Stimulated activated CD4-positive, alpha-beta T cell treated with anti-CD3 and anti-CD28 coated beads, Interleukin-4, amount 100 ng/mL, for 4 hours (primary cell): Measurements from ENCODE around the gene BTAF1.

Experiments used
- DNase-seq, 2 experiments: peaks; one replicate each; pipeline ENCODE4 v3.0.0-alpha.2; 2020

The BTAF1 gene

DNA sequence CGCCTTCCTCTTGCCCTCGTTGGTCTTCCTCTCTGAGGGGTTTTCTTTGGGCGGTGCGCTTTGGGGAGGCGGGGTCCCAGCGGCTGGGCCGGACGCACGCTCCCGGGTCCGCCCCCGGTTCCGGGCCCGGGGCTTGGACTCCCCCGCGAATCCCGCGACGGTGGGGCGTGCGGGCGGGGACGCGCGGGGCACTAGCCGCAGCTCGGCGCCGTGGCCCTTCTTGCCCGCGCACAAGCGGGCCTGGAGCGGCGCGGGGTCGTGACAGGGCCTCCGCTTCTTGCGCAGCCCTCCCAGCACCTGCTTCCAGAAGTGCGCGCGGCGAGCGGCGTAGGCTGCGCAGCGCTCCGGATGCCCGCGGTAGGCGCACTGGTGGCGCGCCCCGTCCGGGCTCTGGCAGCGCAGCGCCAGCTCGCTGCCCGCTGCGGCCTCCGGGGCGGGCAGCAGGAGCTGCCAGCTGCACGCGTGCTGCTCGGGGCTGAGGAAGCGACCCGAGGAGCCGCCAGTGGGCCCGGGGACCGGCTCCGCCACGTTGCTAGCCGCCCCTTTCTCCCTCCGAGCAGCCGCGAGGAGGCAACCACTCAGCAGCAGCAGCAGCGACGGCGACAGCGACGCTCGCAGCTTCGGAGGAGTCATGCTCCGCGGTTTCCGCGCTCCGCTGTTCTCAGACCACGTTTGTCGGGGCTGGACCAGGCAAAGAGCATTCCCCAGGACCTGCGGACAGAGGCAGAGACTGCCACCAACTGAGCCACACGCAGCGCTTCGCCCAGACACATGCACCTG, 15.0 kb upstream of the BTAF1 start:
- DNase-seq: peak; percentile 63 to 66

DNA sequence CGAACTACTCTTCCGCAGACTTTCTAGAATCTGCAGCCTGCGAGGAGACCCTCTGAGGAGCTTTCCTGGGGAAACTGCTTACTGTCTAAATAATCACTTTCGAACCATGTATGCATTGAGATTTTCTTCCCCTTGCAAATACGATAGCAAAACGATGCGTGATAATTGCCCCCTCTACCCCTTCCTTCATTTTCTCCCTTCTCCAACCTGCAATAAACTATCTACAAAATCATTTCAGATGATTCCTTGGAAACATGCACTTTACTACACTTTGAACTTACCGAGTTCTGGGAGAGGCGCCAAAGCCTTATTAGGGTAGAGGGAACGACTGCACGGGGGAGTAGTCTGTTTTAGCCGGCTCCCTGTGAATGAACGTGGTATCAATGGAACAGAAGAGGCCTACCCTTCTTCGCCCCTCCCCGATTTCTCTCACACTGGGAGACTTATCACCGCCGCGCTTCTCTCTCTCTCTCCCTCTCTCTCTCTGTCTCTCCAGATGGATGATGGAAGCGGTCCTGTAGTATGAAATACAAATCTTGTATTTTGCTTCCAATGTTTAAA, 14.4 kb upstream of the BTAF1 start, which contains the start of gene FGFBP3:
TSS of gene FGFBP3 (minus strand) at position 370 of the 561 bp plus-strand sequence. CDS start 517 bp downstream, outside the sequence.
- DNase-seq: peak in 1 of 2 experiments; percentile 27

DNA sequence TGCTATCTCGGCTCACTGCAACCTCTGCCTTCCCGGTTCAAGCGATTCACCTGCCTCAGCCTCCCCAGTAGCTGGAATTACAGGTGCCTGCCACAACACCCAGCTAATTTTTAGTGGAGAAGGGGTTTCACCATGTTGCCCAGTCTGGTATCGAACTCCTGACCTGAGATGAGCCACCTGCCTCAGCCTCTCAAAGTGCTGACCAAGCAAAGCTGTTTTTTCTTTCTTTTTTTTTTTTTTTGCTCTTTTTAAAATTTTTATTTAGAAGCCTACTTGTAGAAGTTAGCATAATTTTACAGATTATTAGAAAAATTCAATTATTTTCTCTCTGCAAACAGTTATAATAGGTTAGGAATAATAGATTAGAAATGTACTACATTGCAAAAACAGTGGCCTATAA, 13.1 kb upstream of the BTAF1 start:
- DNase-seq: no peak

DNA sequence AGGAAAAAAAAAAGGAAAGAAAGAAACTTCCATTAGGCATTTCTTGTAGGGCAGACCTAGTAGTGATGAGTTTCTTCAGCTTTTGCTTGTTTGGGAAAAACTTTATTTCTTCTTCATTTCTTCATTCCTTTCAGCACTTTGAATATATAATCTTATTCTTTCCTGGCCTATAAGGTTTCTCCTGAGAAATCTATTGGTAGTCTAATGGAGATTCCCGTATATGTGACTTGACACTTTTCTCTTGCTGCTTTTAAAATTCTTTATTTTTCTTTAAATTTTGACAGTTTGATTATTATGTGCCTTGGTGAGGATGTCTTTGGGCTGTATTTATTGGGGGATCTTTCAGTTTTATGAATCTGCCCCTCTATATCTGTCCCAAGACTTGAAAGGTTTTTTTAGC, 3.9 kb upstream of the BTAF1 start:
- DNase-seq: no peak

DNA sequence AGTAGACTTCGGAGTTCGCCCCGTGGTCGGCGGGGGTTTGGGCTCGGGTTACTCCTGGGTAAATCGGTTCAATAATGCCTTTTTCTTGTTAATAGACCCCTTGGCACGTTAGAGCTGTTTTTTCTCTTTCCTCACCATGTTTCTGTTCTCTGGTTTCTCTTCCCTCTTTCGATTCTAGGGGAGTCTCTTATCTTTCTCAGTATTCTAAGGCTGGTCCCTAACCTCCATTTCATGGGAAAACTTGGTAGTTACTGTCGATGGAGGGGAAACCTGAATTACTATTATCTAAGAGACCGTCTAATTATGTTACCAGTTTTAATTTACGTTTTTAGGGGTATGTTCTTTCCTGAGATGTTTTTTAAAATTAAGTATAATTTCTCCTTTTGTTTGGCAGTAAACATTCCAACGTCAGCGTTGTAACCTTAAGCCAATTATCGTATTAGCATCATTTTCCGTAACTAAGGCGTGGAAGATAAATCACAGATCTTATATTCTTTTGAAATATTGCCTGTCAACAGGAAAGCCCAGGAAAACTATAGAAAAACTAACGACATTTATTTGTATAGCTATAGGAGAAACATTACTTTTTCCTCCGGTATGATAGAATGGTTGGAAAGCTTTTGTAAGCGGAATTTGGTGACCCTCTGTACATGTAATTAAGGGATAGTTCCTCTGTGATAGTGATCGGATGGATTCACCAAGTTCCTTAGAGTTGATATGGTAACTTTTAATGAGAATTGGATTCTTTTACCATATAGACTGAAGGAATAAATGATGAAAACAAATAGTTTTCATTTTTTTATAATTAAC, 847 bp downstream of the BTAF1 start:
- DNase-seq: no peak

DNA sequence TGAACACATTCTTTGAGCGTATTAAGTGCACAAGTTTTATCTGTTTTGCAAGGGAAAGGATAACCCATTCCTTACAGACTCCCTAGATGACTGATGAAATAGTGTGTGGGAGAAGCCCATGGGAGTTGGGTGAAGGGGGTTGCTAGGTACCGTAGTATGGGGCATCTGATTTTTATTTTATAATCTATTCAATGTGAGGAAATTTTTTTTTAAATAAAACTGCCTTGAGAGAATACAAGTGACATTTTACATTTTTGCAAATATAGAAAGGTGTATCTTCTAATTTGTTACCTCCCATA, 1.4 kb downstream of the BTAF1 start:
- no peak for DNase-seq

DNA sequence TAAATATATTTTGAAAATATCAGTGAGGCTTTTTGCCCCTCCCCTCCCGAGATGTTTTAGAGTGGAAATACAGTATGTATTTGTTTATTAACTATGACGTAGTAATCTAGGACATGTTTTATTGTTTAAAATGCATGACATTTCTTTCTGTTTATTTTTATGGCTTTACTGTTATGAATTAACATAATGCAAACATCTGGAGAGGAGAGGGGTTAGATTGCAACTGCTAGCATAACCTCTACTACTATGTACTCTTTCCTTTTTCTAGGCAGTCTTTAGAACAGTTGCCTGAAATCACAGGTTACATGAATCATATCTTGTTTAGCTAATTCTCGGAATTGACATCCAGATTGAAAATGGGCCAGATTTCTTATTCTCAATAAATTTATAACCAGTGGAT, 7.4 kb downstream of the BTAF1 start:
- no peak for DNase-seq

DNA sequence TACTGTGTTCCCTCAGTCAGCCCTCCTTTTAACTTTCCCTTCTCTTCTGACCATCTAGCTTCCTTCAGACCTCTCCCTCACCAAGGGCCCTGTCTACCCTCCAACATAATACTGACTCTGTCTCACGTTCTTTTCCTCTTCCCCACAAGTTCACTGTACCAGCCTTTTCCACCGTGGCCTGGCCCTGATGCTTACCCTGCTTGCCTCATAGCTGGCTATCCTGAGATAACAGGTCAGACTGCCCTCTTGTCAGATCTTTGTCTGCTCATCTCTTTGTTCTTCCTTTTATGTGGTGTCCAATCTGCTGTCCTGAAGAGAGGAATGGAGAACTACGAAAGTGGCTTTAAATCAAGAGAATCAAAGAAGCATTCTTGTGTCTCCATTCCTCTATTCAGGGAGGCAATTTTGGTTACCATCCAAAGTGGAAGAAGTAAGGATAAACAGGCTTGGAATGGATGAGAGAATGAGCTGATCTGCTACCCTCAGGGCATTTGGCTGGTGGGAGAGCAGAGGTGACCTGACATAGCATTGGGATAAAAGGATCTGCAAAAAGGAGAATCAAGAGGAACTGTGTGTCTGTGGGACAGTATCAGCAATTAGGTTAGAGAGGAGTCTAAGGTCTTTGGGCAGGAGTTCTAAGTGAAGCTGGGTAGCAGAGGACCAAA, 8.1 kb downstream of the BTAF1 start:
- DNase-seq: no peak

DNA sequence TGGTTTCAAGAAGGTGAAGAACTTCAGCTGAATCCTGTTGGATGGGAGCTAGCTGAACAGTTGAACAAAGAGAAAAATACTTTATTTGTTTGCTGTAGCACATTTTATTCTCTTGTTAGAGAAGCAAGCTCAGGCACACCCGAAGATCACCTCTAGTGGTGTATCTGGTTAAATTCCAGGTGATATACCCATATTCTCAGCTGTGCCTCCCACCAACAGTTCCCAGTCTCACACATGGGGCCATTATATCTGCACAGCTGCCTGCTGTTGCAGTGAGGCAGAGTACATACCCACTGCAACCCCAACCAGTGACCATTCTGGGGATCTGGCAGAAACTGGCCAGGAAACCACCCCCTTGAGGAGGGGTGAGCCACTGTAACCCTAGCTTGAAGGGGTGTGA, 9.2 kb downstream of the BTAF1 start:
- DNase-seq: no peak

DNA sequence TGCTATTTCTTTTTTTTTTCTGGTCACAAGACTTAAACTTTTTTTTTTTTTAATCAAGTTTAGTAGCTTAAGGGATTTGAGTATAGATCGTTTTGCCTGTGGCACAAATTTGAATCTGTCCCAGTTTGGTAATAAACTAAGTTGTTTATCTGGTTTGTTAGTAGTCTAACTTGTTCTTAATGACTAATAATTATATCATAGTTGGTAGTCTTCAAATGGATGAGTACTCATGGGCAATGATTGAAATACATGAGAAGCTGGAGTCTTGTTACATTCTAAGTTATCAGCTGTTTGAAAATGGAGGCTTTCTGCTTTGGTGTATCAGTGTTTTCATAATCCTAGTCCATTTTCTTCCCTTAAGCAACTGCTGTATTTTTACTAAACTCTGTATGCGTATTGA, 12.3 kb downstream of the BTAF1 start:
- DNase-seq: no peak

DNA sequence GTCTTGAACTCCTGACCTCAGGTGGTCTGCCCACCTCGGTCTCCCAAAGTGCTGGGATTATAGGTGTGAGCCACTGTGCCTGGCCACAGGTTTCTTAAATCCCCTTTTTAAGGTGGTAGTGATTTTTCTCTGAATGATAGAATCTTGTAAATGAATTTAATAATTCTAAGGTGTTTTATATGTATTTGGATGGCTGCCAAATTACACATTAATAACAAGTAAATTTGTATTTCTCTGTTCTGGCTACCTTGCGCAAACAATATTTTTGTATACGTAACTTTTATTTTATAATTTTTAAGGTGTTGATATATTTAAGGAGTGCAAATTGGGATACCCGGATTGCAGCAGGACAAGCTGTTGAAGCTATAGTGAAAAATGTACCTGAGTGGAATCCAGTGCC, 16.1 kb downstream of the BTAF1 start:
- no peak for DNase-seq

DNA sequence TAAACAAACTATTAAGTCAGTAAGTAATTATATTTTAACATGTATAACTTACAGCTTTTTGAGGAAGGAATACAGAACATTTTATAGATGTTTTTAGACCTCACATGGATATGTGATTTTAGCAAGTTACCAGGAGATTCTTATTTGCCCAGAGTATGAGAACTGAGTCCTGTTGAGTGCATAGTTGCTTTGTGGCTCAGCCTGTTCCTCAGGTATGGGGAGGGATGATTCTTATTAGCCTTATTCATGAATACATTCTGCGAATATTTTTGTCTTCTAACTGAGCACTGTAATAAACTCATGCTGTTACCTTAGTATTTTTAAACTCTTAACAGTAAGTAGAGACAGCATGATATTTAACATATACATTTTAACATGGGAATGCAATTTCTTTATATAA, 17.9 kb downstream of the BTAF1 start:
- DNase-seq: no peak

DNA sequence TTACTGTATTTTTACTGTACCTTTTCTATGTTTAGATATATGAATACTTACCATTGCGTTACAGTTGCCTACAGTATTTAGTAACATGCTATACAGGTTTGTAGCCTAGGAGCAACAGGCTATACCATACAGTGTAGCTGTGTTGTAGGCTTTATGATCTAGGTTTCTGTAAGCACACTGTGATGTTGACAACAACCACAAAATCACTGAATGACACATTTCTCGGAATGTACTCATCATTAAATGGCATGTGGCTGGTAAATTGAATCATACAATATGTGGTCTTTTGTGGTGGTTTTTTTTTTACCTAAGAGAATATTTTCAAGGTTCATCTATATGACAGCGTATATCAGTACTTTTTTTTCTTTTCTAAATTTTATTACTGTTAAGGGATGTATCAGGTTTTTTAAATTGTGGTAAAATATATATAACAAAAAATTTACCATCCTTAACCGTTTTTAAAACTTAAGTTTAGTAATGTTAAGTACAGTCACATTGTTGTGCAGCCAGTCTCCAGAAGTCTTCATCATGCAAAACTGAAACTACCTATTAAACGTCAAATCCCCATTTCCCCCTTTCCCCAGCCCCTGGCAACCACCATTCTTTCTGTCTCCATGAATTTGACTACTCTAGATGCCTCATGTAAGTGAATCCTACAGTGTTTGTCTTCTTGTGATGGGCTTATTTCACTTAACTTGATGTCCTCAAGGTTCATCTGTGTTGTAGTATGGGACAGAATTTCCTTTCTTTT, 21.5 kb downstream of the BTAF1 start:
- no peak for DNase-seq

DNA sequence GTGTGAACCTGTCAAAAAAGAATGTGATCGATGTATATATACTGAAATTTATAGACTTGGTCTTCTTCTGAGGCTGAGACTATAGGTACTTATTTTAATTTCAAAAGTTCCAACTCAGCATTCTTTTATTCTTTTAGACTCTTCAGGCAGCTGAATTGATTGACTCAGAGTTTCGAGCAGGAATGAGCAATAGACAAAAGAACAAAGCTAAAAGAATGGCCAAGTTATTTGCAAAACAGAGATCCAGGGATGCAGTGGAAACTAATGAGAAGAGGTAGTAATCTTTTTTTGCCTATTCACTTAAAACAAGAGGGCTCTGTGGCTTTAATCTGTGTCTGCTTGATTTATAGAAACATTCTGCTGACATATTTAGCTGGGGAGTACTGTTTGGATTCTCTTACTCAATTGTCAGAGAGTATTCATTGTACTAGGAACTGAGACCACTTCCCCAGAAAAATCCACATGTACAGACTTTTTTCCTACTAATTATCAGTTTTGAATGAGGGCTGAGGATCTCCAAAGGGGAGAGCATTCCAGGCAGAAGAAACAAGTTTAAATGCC, 30.1 kb downstream of the BTAF1 start:
- no peak for DNase-seq

DNA sequence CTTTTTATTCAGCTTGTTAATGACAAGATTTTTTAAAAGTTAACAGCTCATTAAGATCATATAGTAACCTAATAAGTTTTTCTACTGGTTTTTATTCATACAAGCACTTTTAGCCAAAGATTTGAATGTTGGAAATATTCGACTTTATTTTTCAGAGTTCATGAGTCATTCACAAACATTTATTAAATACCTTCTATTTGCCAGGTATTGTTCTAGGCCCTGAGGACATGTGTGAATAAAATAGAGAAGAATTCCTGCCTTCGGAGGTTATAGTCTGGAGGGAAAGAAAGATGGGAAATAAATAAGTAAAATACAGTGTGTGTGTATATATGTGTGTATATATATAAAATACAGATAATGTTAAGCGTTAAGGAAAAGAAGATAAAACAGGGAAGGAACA, 31.5 kb downstream of the BTAF1 start:
- no peak for DNase-seq

DNA sequence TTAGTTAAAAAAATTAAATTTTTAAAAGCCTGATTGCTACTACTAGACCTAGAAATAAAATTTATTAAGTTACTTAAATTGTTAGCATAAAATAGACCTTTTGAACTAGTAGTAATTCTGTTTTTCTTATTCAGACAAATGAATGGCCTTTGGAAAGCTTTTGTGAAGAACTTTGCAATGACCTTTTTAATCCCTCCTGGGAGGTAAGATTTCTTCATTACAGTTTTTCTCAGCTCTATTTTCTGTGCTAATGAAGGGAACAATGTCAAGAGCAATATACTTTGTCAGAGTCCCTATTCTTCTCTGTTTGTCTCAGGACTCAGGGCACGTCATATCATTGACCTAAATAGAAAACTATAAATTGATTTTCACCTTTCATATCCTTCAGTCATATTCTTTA, 33.5 kb downstream of the BTAF1 start:
- DNase-seq: no peak

DNA sequence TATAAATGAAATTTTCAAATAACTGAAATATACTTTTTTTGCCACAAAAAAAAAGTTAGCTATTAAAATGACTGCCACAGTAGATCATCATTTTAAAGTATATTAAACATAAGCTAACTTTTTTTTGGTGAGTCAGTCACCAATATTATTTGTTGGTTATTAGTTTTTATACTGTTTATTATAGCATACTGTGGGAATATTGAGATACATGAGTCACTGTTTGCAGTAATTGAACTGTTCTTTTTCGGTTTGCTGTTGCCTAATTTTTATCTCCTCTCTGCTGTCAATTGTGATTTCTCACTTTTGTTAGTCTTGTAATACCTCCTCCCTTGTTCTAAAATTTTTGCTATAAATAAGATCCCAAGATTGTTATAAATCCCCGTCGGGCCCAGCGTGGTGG, 45.7 kb downstream of the BTAF1 start:
- no peak for DNase-seq

DNA sequence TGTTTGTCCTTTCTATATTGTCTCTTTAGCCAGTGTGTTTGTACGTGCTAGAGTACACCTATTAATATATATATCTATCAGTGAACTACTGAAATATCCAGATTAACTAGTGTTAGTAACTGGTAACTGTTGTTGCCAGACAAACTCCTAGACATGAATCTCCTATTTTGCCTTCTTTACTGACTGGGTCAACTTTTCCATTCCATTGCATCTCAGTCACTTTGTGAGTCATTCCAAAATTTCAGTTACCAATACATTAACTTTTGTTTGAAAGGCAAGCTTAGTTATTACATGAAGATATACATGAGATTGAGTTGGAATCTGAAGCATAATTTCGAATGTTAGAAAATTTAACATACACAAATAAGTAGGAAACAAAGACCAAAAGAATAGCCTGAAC, 51.4 kb downstream of the BTAF1 start:
- no peak for DNase-seq

DNA sequence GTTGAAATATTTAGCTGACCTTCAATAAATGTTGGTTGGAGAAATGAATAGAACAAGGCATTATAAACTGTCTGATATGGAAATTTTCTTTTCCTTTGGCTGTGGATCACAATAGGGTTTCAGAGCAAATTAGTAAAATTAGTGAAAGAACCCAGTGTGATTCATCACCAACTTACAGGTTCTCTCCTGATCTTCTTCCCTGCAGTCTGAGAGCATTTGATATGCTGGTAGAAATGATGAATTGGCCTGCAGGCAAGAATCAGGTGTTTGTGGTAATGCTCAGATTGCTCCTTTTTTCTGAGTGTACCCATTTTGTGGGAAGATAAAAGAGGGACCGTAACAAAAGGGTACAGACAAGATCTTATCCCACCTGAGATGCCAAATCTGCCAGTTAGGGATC, 51.9 kb downstream of the BTAF1 start:
- no peak for DNase-seq

DNA sequence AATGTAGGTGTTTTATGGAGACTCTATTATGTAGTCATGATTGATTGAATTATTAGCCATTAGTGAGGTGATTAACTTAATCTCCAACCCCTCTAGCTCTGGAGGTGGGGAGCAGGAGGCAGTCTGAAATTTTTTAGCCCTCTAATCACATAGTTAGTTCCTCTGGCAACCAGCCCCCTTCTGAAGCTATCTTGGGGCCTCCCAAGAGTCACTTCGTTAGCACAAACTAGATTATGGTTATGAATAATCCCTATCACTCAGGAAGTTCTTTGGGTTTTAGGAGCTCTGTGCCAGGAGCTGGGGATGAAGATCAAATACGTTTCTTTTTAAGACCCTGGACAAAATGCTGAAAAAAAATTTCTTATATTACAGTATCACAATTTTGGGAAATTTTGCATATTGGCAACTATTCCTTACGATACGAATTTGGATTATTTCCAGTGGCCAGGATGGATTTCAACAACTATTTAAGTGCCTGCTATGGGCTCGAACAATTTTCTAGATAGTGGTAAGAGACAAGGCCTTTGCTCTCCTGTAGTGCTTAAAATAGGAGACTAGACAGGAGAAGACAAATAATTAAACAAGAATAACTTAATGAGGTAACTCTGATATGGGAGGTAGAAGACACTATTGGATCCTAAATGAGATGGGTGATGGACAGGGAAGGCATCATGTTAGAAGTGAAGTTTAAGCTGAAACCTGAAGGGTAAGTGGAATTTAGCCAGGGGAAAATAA, 52.9 kb downstream of the BTAF1 start:
- no peak for DNase-seq

DNA sequence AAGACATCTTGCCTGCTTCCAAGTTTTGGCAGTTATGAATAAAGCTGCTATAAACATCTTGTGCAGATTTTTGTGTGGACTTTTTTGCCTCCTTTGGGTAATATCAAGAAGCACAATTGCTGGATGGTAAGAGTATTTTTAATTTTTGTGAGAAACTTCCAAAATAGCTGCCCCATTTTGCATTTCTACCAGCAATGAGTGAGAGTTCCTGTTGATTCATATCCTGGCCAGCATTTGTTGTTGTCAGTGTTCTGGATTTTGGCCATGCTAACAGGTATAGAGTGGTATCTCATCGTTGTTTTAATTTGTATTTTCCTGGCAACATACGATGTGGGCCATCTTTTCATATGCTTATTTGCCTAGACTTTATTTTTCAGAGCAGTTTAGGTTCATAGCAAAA, 53.9 kb downstream of the BTAF1 start:
- DNase-seq: no peak

DNA sequence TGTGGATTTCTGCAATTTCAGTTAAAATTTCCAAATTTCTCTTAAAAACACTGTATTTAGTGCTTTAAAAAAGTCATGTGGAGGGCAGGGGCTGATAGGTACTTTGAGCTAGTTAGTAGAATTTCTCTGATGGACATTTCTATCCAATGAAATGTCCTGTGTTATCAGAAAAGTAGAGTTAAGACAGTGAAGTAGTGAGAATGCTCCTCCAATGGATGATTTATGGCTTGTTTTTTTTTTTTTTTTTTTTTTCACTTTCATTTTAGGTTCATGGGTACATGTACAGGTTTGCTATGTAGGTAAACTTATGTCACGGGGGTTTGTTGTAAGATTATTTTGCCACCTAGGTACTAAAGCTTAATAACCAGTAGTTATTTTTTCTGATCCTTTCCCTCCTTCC, 55.0 kb downstream of the BTAF1 start:
- no peak for DNase-seq
